ENCODE results near the gene CDYL.

Gene CDYL

GRCh38 chr6:4885341-4885933, 109.2 kb downstream of the CDYL start:
- no peak for DNase-seq

GRCh38 chr6:4888841-4889240, 112.6 kb downstream of the CDYL start:
- DNase-seq = peak; percentile 13

GRCh38 chr6:4889701-4890100, 113.5 kb downstream of the CDYL start:
- DNase-seq = no peak

GRCh38 chr6:4890191-4890590, 114.0 kb downstream of the CDYL start:
- DNase-seq = no peak

GRCh38 chr6:4890627-4891026, 114.4 kb downstream of the CDYL start:
- DNase-seq = no peak

- DNase-seq = no peak
These were observed 114.9 kb downstream of the CDYL start for GRCh38 chr6:4891141-4891540.

GRCh38 chr6:4892785-4893485, 116.7 kb downstream of the CDYL start:
- no peak for DNase-seq

GRCh38 chr6:4894049-4894448, 117.8 kb downstream of the CDYL start:
- DNase-seq = no peak

- DNase-seq = no peak
These were observed 119.8 kb downstream of the CDYL start for GRCh38 chr6:4895971-4896370.

- DNase-seq = no peak
These were observed 120.2 kb downstream of the CDYL start for GRCh38 chr6:4896401-4896800.

GRCh38 chr6:4899249-4900034, 123.2 kb downstream of the CDYL start:
- no peak for DNase-seq

- no peak for DNase-seq
These were observed 125.3 kb downstream of the CDYL start for GRCh38 chr6:4901386-4902061.

GRCh38 chr6:4902363-4902762, 126.2 kb downstream of the CDYL start:
- no peak for DNase-seq

GRCh38 chr6:4903121-4903520, 126.9 kb downstream of the CDYL start:
- no peak for DNase-seq

- no peak for DNase-seq
These were observed 127.7 kb downstream of the CDYL start for GRCh38 chr6:4903751-4904370.

GRCh38 chr6:4904461-4905025, 128.3 kb downstream of the CDYL start:
- no peak for DNase-seq

- no peak for DNase-seq
These were observed 129.6 kb downstream of the CDYL start for GRCh38 chr6:4905826-4906225.

GRCh38 chr6:4906293-4907276, 130.4 kb downstream of the CDYL start:
- no peak for DNase-seq

- DNase-seq = no peak
These were observed 131.4 kb downstream of the CDYL start for GRCh38 chr6:4907602-4908001.

- DNase-seq = no peak
These were observed 131.9 kb downstream of the CDYL start for GRCh38 chr6:4908062-4908461.

GRCh38 chr6:4909063-4909706, 133.0 kb downstream of the CDYL start:
- no peak for DNase-seq

Measured in fibroblast of upper back skin (primary cell).